ENCODE results near the gene ARHGEF4. TPM values are rescaled to one million over a fixed set of nuclear protein-coding genes. Genes with fewer than 3 reads are reported as not detected.

The ARHGEF4 gene
- total RNA-seq, 4 donors from 2014 or later, result 52.8 to 82.4 (median 73.3) TPM

GRCh38 chr2:130791617-130791939 lies 45.1 kb upstream of the ARHGEF4 start:
- H3K36me3 ChIP-seq, result no peaks in the 10 kb centered on the region
- H3K4me1 ChIP-seq, result no peaks in the 10 kb centered on the region
- no peak overlapping the region for H3K4me3 ChIP-seq
- 29 to 45% methylated on average over 4 of the region's 4 CpGs for WGBS, 2 donors
- DNase-seq, result no peak
- intact Hi-C loops (cut with DNase I), result no loop called here
- H3K9me3 ChIP-seq, result no peaks in the 10 kb centered on the region
- no peaks in the 10 kb centered on the region for H3K27me3 ChIP-seq
- TF ChIP-seq CTCF (IDR thresholded peaks at IDR 0.05) (no peak), POLR2A (IDR thresholded peaks at IDR 0.05) (no peak)
- no peak overlapping the region for H3K27ac ChIP-seq

- H3K4me1 ChIP-seq, result peaks cover 11 to 22% (median 14%) of the 10 kb centered on the region in 3 donors
- H3K36me3 ChIP-seq, result no peaks in the 10 kb centered on the region
- no peak overlapping the region for H3K27ac ChIP-seq
- WGBS, 2 donors, result 40 to 80% methylated on average over 1 of the region's 2 CpGs
- TF ChIP-seq CTCF (IDR thresholded peaks at IDR 0.05), result no peak
- TF ChIP-seq POLR2A (IDR thresholded peaks at IDR 0.05), result no peak
- intact Hi-C loops (cut with DNase I), result loop anchor here (5.0 kb wide), 2 partner anchors 77 to 127 kb away; no protein-coding TSS in a partner anchor
- no peaks in the 10 kb centered on the region for H3K9me3 ChIP-seq
- DNase-seq, result no peak
- H3K4me3 ChIP-seq, result no peak overlapping the region
- no peaks in the 10 kb centered on the region for H3K27me3 ChIP-seq
Observed at GRCh38 chr2:130795431-130795830, 41.3 kb upstream of the ARHGEF4 start.

- Histone ChIP-seq H3K4me3 (no peak overlapping the region), H3K4me1 (peaks cover 11 to 22% (median 14%) of the 10 kb centered on the region in 3 donors), H3K27ac (no peak overlapping the region), H3K9me3 (no peaks in the 10 kb centered on the region), H3K27me3 (no peaks in the 10 kb centered on the region), H3K36me3 (no peaks in the 10 kb centered on the region)
- DNase-seq, result no peak
- TF ChIP-seq POLR2A (IDR thresholded peaks at IDR 0.05) (no peak), CTCF (IDR thresholded peaks at IDR 0.05) (no peak)
- WGBS, 2 donors, result 45 to 49% methylated on average over 3 of the region's 3 CpGs
- intact Hi-C loops (cut with DNase I), result loop anchor here (5.0 kb wide), 2 partner anchors 76 to 126 kb away; no protein-coding TSS in a partner anchor
Observed at GRCh38 chr2:130796290-130796689, 40.4 kb upstream of the ARHGEF4 start.

GRCh38 chr2:130797493-130798435 lies 39.0 kb upstream of the ARHGEF4 start:
- Histone ChIP-seq H3K27ac (peak overlapping the region; percentile 93 to 99 (median 95)), H3K36me3 (no peaks in the 10 kb centered on the region), H3K4me3 (peak overlapping the region; percentile 60 to 94 (median 72)), H3K9me3 (no peaks in the 10 kb centered on the region), H3K4me1 (peaks cover 11 to 22% (median 14%) of the 10 kb centered on the region in 3 donors), H3K27me3 (no peaks in the 10 kb centered on the region)
- TF ChIP-seq CTCF (IDR thresholded peaks at IDR 0.05), result peak; percentile 80 to 99 (median 94)
- peak in 2 of 4 donors; percentile 31 to 38 for TF ChIP-seq POLR2A (IDR thresholded peaks at IDR 0.05)
- WGBS, 2 donors, result 0% methylated on average over 2 to 14 of the region's 96 CpGs
- intact Hi-C loops (cut with DNase I), result loop anchor here (5.0 kb wide), 2 partner anchors 75 to 125 kb away; no protein-coding TSS in a partner anchor
- peak; percentile 33 for DNase-seq

All from esophagus squamous epithelium (tissue), 5 donors.